H1 (cell line): ENCODE measurements around the gene AGAP1. TPM values are rescaled to one million over a fixed set of nuclear protein-coding genes. Genes with fewer than 3 reads are reported as not detected.

Source experiments
- CTCF ChIA-PET: fragments of 300-600 bp; sonication (Branson Sonifier 250); formaldehyde crosslinking; loops from one replicate; lab custom pipeline; 2021; ENCODE audit not compliant: partially characterized antibody; lab: Charles Lee
- POLR2A ChIA-PET: fragments of 300-600 bp; sonication (Branson Sonifier 250); formaldehyde crosslinking; loops from one replicate; lab custom pipeline; 2021; ENCODE audit warnings: inconsistent platforms; ENCODE audit not compliant: partially characterized antibody; lab: Charles Lee
- DNase-seq, 2 experiments: peaks; one replicate each; pipeline versions ENCODE4 v3.0.0 to v3.0.0-alpha.2; 2010 to 2022; ENCODE audit warnings: low spot score in 2 of 2, low read depth in 1 of 2, mixed read lengths in 1 of 2
- FAIRE-seq: peaks from 2 replicates; lab custom pipeline; 2011; peaks lifted over from hg19 to GRCh38; lab: Jason Lieb, UNC
- H2AFZ ChIP-seq: 2 replicates; pipeline ENCODE4 v1.8.1; 2012; ENCODE audit warnings: low read length, inconsistent platforms
- H2AK5ac ChIP-seq: 2 replicates; pipeline ENCODE4 v1.6.1; 2013; ENCODE audit warnings: low read depth, low read length
- H2BK120ac ChIP-seq: replicated peaks from 2 replicates; pipeline ENCODE3; 2013; ENCODE audit warnings: low read depth, low read length, inconsistent platforms
- H2BK12ac ChIP-seq: 2 replicates; pipeline ENCODE4 v1.6.1; 2013; ENCODE audit warnings: low read depth, low read length
- H2BK15ac ChIP-seq: 2 replicates; pipeline ENCODE4 v1.6.1; 2013; ENCODE audit warnings: low read length
- H2BK20ac ChIP-seq: 2 replicates; pipeline ENCODE4 v1.6.1; 2013; ENCODE audit warnings: low read length
- H2BK5ac ChIP-seq: 2 replicates; pipeline ENCODE4 v1.6.1; 2013; ENCODE audit warnings: low read depth, low read length
- H3K14ac ChIP-seq: 2 replicates; pipeline ENCODE4 v1.6.1; 2013; ENCODE audit warnings: inconsistent platforms; ENCODE audit not compliant: insufficient read length
- H3K18ac ChIP-seq: 2 replicates; pipeline ENCODE4 v1.6.1; 2013; ENCODE audit warnings: low read length; ENCODE audit errors: extremely low read depth
- H3K23ac ChIP-seq: 2 replicates; pipeline ENCODE4 v1.6.1; 2013; ENCODE audit warnings: inconsistent platforms; ENCODE audit not compliant: insufficient read length
- H3K23me2 ChIP-seq: 2 replicates; pipeline ENCODE4 v1.6.1; 2013; ENCODE audit warnings: low read depth, low read length
- H3K27ac ChIP-seq: 2 replicates; pipeline ENCODE4 v1.6.1; 2011; ENCODE audit warnings: low read depth, low read length, inconsistent platforms
- H3K27me3 ChIP-seq, 4 experiments: replicated peaks in 1 of 4; 1 replicate in 1 of 4; 2 replicates in 3 of 4; pipeline versions ENCODE4 v1.6.1 to v1.8.1; 2011 to 2013; ENCODE audit warnings: low read length in 3 of 4, mild to moderate bottlenecking in 3 of 4, inconsistent platforms in 2 of 4, mixed read lengths in 2 of 4, moderate library complexity in 1 of 4; ENCODE audit not compliant: control insufficient read depth in 3 of 4, insufficient read depth in 3 of 4; ENCODE audit errors: extremely low read depth in 1 of 4
- H3K36me3 ChIP-seq, 4 experiments: 2 replicates each; pipeline versions ENCODE4 v1.6.1 to v1.8.1; 2011 to 2013; ENCODE audit warnings: mild to moderate bottlenecking in 4 of 4, low read length in 3 of 4, moderate library complexity in 2 of 4, control low read depth in 1 of 4, inconsistent platforms in 1 of 4; ENCODE audit not compliant: insufficient read depth in 4 of 4, control insufficient read depth in 2 of 4
- H3K4ac ChIP-seq: replicated peaks from 2 replicates; pipeline ENCODE3; 2013; ENCODE audit warnings: low read length, low read depth, mixed read lengths, inconsistent platforms; ENCODE audit not compliant: insufficient read length
- H3K4me1 ChIP-seq, 4 experiments: replicated peaks in 1 of 4; 1 replicate in 1 of 4; 2 replicates in 3 of 4; pipeline versions ENCODE4 v1.6.1 to v1.8.1; 2011 to 2013; ENCODE audit warnings: low read length in 3 of 4, inconsistent platforms in 2 of 4, mixed read lengths in 1 of 4; ENCODE audit not compliant: insufficient read depth in 4 of 4, control insufficient read depth in 3 of 4
- H3K4me2 ChIP-seq, 2 experiments: 2 replicates each; pipeline versions ENCODE4 v1.6.1 to v1.8.1; 2011 to 2013; ENCODE audit warnings: low read depth in 2 of 2, low read length in 2 of 2, control low read depth in 1 of 2, inconsistent platforms in 1 of 2, mild to moderate bottlenecking in 1 of 2; ENCODE audit not compliant: insufficient read depth in 1 of 2
- H3K4me3 ChIP-seq, 4 experiments: fragments of 200-600, 300-600 bp in 1 of 4; sonication (generic), shearing (Covaris generic), sonication (Bioruptor Twin) in 1 of 4; 2 replicates each; pipeline versions ENCODE4 v1.5.1 to v1.8.1; 2011 to 2016; ENCODE audit warnings: low read length in 4 of 4, low read depth in 3 of 4, control low read depth in 2 of 4, inconsistent platforms in 2 of 4, mild to moderate bottlenecking in 2 of 4, mixed read lengths in 1 of 4, moderate library complexity in 1 of 4; ENCODE audit not compliant: insufficient read depth in 2 of 4; ENCODE audit errors: extremely low read depth in 1 of 4
- H3K56ac ChIP-seq: replicated peaks from 2 replicates; pipeline ENCODE3; 2013; ENCODE audit warnings: low read depth, mild to moderate bottlenecking, mixed read lengths, low read length, inconsistent platforms; ENCODE audit not compliant: insufficient read length
- H3K79me1 ChIP-seq: 2 replicates; pipeline ENCODE4 v1.6.1; 2013; ENCODE audit warnings: low read depth, low read length, control low read depth
- H3K79me2 ChIP-seq, 2 experiments: 2 replicates each; pipeline versions ENCODE4 v1.6.1 to v1.8.1; 2012 to 2013; ENCODE audit warnings: low read length in 2 of 2, mild to moderate bottlenecking in 2 of 2, inconsistent platforms in 1 of 2; ENCODE audit not compliant: insufficient read depth in 2 of 2, control insufficient read depth in 1 of 2
- H3K9ac ChIP-seq, 4 experiments: replicated peaks in 1 of 4; 1 replicate in 1 of 4; 2 replicates in 3 of 4; pipeline versions ENCODE4 v1.6.1 to v1.8.1; 2011 to 2013; ENCODE audit warnings: low read depth in 3 of 4, low read length in 3 of 4, control low read depth in 2 of 4, mild to moderate bottlenecking in 2 of 4, moderate library complexity in 2 of 4, inconsistent platforms in 1 of 4; ENCODE audit errors: extremely low read depth in 1 of 4
- H3K9me3 ChIP-seq, 2 experiments: 2 replicates each; pipeline versions ENCODE4 v1.6.1 to v1.8.1; 2012 to 2013; ENCODE audit warnings: mild to moderate bottlenecking in 2 of 2, moderate library complexity in 2 of 2, control low read depth in 1 of 2, inconsistent platforms in 1 of 2, low read depth in 1 of 2, low read length in 1 of 2, mixed read lengths in 1 of 2; ENCODE audit not compliant: insufficient read depth in 2 of 2
- H4K20me1 ChIP-seq, 2 experiments: replicated peaks in 1 of 2; 2 replicates each; pipeline versions ENCODE3 to v1.8.1; 2011 to 2013; ENCODE audit warnings: inconsistent platforms in 2 of 2, low read length in 2 of 2, mild to moderate bottlenecking in 1 of 2; ENCODE audit not compliant: insufficient read depth in 2 of 2, control insufficient read depth in 1 of 2
- H4K5ac ChIP-seq: 2 replicates; pipeline ENCODE4 v1.6.1; 2013; ENCODE audit warnings: low read length, low read depth, mixed read lengths, inconsistent platforms; ENCODE audit not compliant: insufficient read length
- H4K8ac ChIP-seq: 2 replicates; pipeline ENCODE4 v1.8.0; 2013; ENCODE audit warnings: mild to moderate bottlenecking, moderate library complexity, low read length, inconsistent platforms; ENCODE audit not compliant: insufficient read depth; ENCODE audit errors: extremely low read depth
- H4K91ac ChIP-seq: replicated peaks from 2 replicates; pipeline ENCODE3; 2013; ENCODE audit warnings: low read length, mixed read lengths, inconsistent platforms; ENCODE audit not compliant: insufficient read length
- EZH2 ChIP-seq: fragments of 200-600 bp; sonication (generic); IDR thresholded peaks from 2 replicates; pipeline ENCODE4 v1.7.1; 2012; ENCODE audit warnings: low read depth, mild to moderate bottlenecking, moderate library complexity, low read length, inconsistent platforms; ENCODE audit not compliant: severe bottlenecking
- SRF ChIP-seq: IDR thresholded peaks from 2 replicates; pipeline ENCODE4 v1.6.1; 2011; ENCODE audit warnings: mild to moderate bottlenecking, low read depth, low read length, moderate library complexity
- WGBS, 2 experiments: shearing (Covaris generic) in 1 of 2; methylation state at CpG; one replicate each; pipeline versions ENCODE4 v1.1.6 to v1.1.7; 2013 to 2015; ENCODE audit warnings: low lambda C conversion rate in 2 of 2, mixed read lengths in 2 of 2, inconsistent platforms in 1 of 2, low coverage in 1 of 2, missing lambda C conversion rate in 1 of 2; ENCODE audit not compliant: insufficient replicate concordance in 2 of 2, insufficient coverage in 1 of 2, insufficient read length in 1 of 2; ENCODE audit errors: extremely low coverage in 1 of 2, missing lambda C conversion rate in 1 of 2; 5-methylcytosine and 5-hydroxymethylcytosine counted together
- polyA plus RNA-seq, 7 experiments: library from polyadenylated mRNA; depleted of rRNA in 3 of 7; stranded (reverse) in 5 of 7; unstranded in 2 of 7; fragments of >200 nt in 5 of 7; fragments of 200-250 nt in 2 of 7; gene quantifications; 1 replicate in 5 of 7; 2 replicates in 1 of 7; 4 replicates in 1 of 7; pipeline versions ENCODE4 v1.2.1 to v1.2.3, GENCODE V29; 2011 to 2013; ENCODE audit warnings: missing spikeins in 2 of 7, mixed read lengths in 2 of 7
- total RNA-seq: library from RNA; stranded (reverse); fragmentation: NEBNext Ultra II Directional; extraction: Animal tissue kit (Norgen Biotek cat#: 25700); gene quantifications from 2 replicates; pipeline ENCODE4 v1.2.1, GENCODE V29; 2021

Gene AGAP1
- total and polyA plus RNA-seq, 2 of the 8 experiments (the other 6 are each of a cell fraction or from before 2014, with no cell fraction given), result 18.1 to 39.4 TPM

DNA sequence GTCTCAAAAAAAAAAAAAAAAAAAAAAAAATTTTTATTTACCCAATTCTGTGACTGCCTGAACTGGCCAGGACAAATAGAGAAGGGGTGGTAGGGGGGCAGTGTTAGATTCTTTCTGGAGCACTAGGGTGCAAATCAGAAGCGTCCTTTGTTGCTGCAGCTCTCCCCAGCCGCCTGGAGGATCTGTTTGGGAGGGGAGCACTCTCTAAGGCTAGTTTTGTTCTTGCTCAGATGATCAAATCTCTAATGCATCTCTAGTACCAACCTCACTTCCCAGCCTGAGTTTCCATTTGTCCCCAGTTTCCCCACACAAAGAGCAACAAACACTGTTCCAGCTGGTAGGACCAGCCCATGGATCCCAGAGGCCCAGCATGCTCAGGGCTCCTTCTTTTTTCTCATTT is 591.4 kb downstream of the AGAP1 start:
- Histone ChIP-seq H3K4ac (peak overlapping the region; percentile 83), H4K20me1 (no peaks in the 10 kb centered on the region), H3K79me2 (no peaks in the 10 kb centered on the region), H3K4me1 (peaks cover 7 to 31% (median 23%) of the 10 kb centered on the region in 4 experiments), H4K8ac (no peak overlapping the region), H3K27me3 (no peaks in the 10 kb centered on the region; a peak in 1 of 7 replicates), H2BK120ac (peak overlapping the region; percentile 87), H2BK5ac (peak overlapping the region; percentile 97; the same call in 1 of the 2 replicates), H3K14ac (no peak overlapping the region), H3K4me3 (no peak overlapping the region), H2BK20ac (peak overlapping the region; percentile 99; the same call in 1 of the 2 replicates), H2AK5ac (no peak overlapping the region; the same call in 1 of the 2 replicates), H3K23me2 (0 out of 2 replicates have a peak, but pooled peaks cover 2% of the 10 kb centered on the region), H3K56ac (no peak overlapping the region), H4K5ac (no peak overlapping the region), H3K23ac (no peak overlapping the region), H3K79me1 (no peaks in the 10 kb centered on the region)
- DNase-seq (no peak), FAIRE-seq (no peak)
- WGBS, 2 experiments, result 75% methylated on average over 2 of the region's 2 CpGs; no CpG with 5 or more reads in 1 of the 2 experiments
- no peak for TF ChIP-seq SRF
- no peak for TF ChIP-seq EZH2
- TF ChIP-seq, all 59 proteins: peak for 0
- H3K9ac ChIP-seq, result no peak overlapping the region
- POLR2A ChIA-PET, result no interaction called here
- CTCF ChIA-PET, result interaction anchor here (0.6 to 4.7 kb wide), 5 partner anchors 9 to 97 kb away, joined by 3 to 34 read pairs (median 3); no protein-coding TSS in a partner anchor
- peak overlapping the region; percentile 7; the same call in 1 of the 2 replicates for H2BK12ac ChIP-seq
- H2AFZ ChIP-seq, result no peak overlapping the region
- peak overlapping the region in 1 of 2 experiments; percentile 59; a peak in 1 of 4 replicates for H3K4me2 ChIP-seq
- no peak overlapping the region for H3K27ac ChIP-seq
- H4K91ac ChIP-seq, result peak overlapping the region; percentile 94
- H3K9me3 ChIP-seq, result no peaks in the 10 kb centered on the region
- no peak overlapping the region; the same call in 1 of the 2 replicates for H2BK15ac ChIP-seq
- H3K18ac ChIP-seq, result peak overlapping the region; percentile 92
- no peaks in the 10 kb centered on the region for H3K36me3 ChIP-seq
